Measurements from ENCODE around the gene CCDC33. TPM values are rescaled to one million over a fixed set of nuclear protein-coding genes. Genes with fewer than 3 reads are reported as not detected.

Gene CCDC33
- total RNA-seq, 1 experiment from 2014 or later, result 0.77 TPM

DNA sequence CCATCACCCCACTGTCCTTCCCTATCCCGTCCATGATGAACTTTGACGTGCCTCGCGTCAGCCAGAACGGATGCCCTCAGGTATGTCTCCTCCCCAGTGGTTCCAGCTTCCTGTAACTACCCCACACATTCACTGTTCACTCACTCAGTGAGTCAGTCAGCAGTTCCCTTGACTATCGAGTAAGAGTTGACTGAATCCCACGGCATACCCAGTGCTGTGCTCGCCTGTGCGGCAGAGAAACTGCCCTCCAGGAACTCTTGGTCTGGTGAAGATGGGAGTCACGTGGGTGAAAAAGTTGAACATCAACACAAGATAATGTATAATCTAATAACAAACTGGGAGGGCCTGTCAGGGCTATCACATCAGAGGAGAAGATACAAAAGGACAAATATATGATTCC is 36.7 kb downstream of the CCDC33 start:
- no peaks in the 10 kb centered on the region for H3F3A ChIP-seq (ENCODE audit: low read length, unreplicated experiment)
- no peaks in the 10 kb centered on the region; the same call in 1 of the 2 replicates for H3K4me1 ChIP-seq (ENCODE audit: insufficient read depth, low read length)
- H3K9me3 ChIP-seq (ENCODE audit: low read length), result no peaks in the 10 kb centered on the region
- TF ChIP-seq CTCF (conservative IDR thresholded peaks at IDR 0.05; ENCODE audit: low read depth, low read length), result no peak
- H4K20me1 ChIP-seq (ENCODE audit: low read length), result no peaks in the 10 kb centered on the region
- ATAC-seq, result peak; percentile 22; the same call in 1 of the 2 replicates
- no peaks in the 10 kb centered on the region for H3K36me3 ChIP-seq (ENCODE audit: low read depth, low read length)
- H3K4me3 ChIP-seq (ENCODE audit: low read length), result no peak overlapping the region
- H3K4me2 ChIP-seq (ENCODE audit: low read length), result no peak overlapping the region
- intact Hi-C loops (cut with micrococcal nuclease), result no loop called here
- ChIA-PET CTCF (no interaction called here), POLR2A (ENCODE audit: unreplicated experiment) (no interaction called here)
- no peak overlapping the region for H2AFZ ChIP-seq (ENCODE audit: low read length)
- no peaks in the 10 kb centered on the region for H3K79me2 ChIP-seq (ENCODE audit: low read length)
- no TSS peak for BruUV-seq (replicated peaks)
- peak; percentile 55 for DNase-seq
- H3K9me2 ChIP-seq (replicated peaks; ENCODE audit: low read length), result no peaks in the 10 kb centered on the region
- no peak overlapping the region for H3K9ac ChIP-seq (ENCODE audit: low read length)
- H3K27me3 ChIP-seq (ENCODE audit: low read length), result peaks cover 24% of the 10 kb centered on the region
- H3K27ac ChIP-seq (ENCODE audit: low read length), result no peak overlapping the region

DNA sequence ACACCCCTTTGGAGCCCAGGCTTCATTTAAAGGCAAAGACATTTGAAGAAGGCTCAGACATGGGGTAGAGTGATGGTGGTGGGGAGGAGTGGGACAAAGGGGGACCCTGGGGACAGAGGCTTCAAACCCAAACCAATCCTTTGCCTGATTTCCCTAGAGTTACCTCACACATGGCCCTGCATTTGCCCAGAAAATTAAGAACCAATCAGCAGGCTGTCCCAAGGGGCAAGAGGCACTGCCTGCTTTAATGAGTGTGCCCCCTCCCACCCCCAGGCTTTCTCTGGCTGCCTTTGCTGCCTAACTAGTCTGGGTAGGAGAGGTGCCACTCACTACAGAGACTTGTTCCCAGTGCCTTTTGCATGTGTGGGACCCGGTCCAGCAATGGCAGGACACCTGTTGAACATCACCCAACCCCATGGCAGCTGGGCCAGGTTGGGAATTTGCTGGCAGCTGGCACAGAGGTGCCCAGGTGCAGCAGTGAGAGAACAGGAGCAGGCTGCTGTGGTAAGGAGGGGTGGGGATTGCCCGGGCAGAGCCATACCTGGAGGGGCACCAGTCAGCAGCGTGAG is 38.4 kb downstream of the CCDC33 start:
- TF ChIP-seq EZH2 (IDR thresholded peaks at IDR 0.05; ENCODE audit: low read length, unreplicated experiment), result no peak
- no peak for TF ChIP-seq EZH2phosphoT487 (IDR thresholded peaks at IDR 0.05; ENCODE audit: borderline replicate concordance, low read length)
- TF ChIP-seq CTCF (conservative IDR thresholded peaks at IDR 0.05; ENCODE audit: low read depth, low read length), result no peak
- H3K9ac ChIP-seq (ENCODE audit: low read length), result no peak overlapping the region
- H3K79me2 ChIP-seq (ENCODE audit: low read length), result no peaks in the 10 kb centered on the region
- H3K27me3 ChIP-seq (ENCODE audit: low read length), result peaks cover 23% of the 10 kb centered on the region
- DNase-seq (no peak), ATAC-seq (no peak)
- intact Hi-C loops (cut with micrococcal nuclease), result no loop called here
- H3K9me3 ChIP-seq (ENCODE audit: low read length), result no peaks in the 10 kb centered on the region
- no peaks in the 10 kb centered on the region for H3F3A ChIP-seq (ENCODE audit: low read length, unreplicated experiment)
- no peak overlapping the region for H3K4me3 ChIP-seq (ENCODE audit: low read length)
- H3K9me2 ChIP-seq (replicated peaks; ENCODE audit: low read length), result no peaks in the 10 kb centered on the region
- CTCF ChIA-PET, result no interaction called here
- POLR2A ChIA-PET (ENCODE audit: unreplicated experiment), result no interaction called here
- no peak overlapping the region for H2AFZ ChIP-seq (ENCODE audit: low read length)
- H3K4me2 ChIP-seq (ENCODE audit: low read length), result no peak overlapping the region
- H3K36me3 ChIP-seq (ENCODE audit: low read depth, low read length), result no peaks in the 10 kb centered on the region
- no peak overlapping the region for H3K27ac ChIP-seq (ENCODE audit: low read length)
- H3K4me1 ChIP-seq (ENCODE audit: insufficient read depth, low read length), result no peaks in the 10 kb centered on the region; the same call in 1 of the 2 replicates
- BruUV-seq (replicated peaks), result no TSS peak
- no peaks in the 10 kb centered on the region for H4K20me1 ChIP-seq (ENCODE audit: low read length)

GRCh38 chr15:74275957-74276356 is 39.8 kb downstream of the CCDC33 start:
- no peak for DNase-seq
- BruUV-seq (replicated peaks), result no TSS peak
- CTCF ChIA-PET, result no interaction called here

More at GRCh38 chr15:74275957-74276356, 39.8 kb downstream of the CCDC33 start:
- Histone ChIP-seq H3K36me3 (ENCODE audit: low read depth, low read length) (no peaks in the 10 kb centered on the region), H3K9ac (ENCODE audit: low read length) (no peak overlapping the region), H3K27me3 (ENCODE audit: low read length) (peaks cover 15% of the 10 kb centered on the region), H3K4me3 (ENCODE audit: low read length) (no peak overlapping the region), H3K9me3 (ENCODE audit: low read length) (no peaks in the 10 kb centered on the region), H3K9me2 (replicated peaks; ENCODE audit: low read length) (no peaks in the 10 kb centered on the region), H2AFZ (ENCODE audit: low read length) (no peak overlapping the region), H3K27ac (ENCODE audit: low read length) (no peak overlapping the region), H4K20me1 (ENCODE audit: low read length) (no peaks in the 10 kb centered on the region), H3K4me2 (ENCODE audit: low read length) (no peak overlapping the region), H3K79me2 (ENCODE audit: low read length) (no peaks in the 10 kb centered on the region), H3K4me1 (ENCODE audit: insufficient read depth, low read length) (no peaks in the 10 kb centered on the region; the same call in 1 of the 2 replicates), H3F3A (ENCODE audit: low read length, unreplicated experiment) (no peaks in the 10 kb centered on the region)
- ATAC-seq, result no peak
- no peak for TF ChIP-seq CTCF (conservative IDR thresholded peaks at IDR 0.05; ENCODE audit: low read depth, low read length)
- TF ChIP-seq EZH2 (IDR thresholded peaks at IDR 0.05; ENCODE audit: low read length, unreplicated experiment), result no peak
- TF ChIP-seq EZH2phosphoT487 (IDR thresholded peaks at IDR 0.05; ENCODE audit: borderline replicate concordance, low read length), result no peak
- intact Hi-C loops (cut with micrococcal nuclease), result no loop called here
- POLR2A ChIA-PET (ENCODE audit: unreplicated experiment), result no interaction called here

Measured in PC-3 (cell line).